ENCODE measurements around the gene WIPF3. TPM values are rescaled to one million over a fixed set of nuclear protein-coding genes. Genes with fewer than 3 reads are reported as not detected.

Gene WIPF3
- total RNA-seq, 1 experiment from 2014 or later, result not detected

GRCh38 chr7:29783671-29784070 lies 22.6 kb upstream of the WIPF3 start:
- H3K4me3 Mint-ChIP-seq (ENCODE audit: unreplicated experiment), result no peak overlapping the region

DNA sequence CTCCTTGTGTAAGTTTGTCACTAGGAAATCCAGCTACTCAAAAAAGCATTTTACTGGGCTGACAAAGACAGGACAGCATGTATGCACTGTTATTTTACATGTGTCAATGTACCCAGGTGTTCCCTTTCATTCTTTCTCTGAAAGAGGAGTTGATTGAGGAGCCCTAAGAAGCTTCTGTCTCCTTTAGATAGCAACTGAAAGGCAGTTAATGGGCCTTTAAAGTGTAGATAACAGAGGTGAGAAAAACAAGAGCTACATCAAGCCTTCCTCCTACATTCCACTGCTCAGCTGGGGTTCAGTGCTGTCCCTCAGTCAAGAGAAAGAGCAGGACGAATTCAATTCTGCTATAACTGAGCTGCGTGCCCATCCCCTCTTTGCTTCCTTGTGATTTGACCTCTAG lies 12.8 kb upstream of the WIPF3 start:
- Mint-ChIP-seq H3K36me3 (ENCODE audit: insufficient read depth, unreplicated experiment) (no peaks in the 10 kb centered on the region), H3K27me3 (ENCODE audit: insufficient read depth, unreplicated experiment) (peaks cover 24% of the 10 kb centered on the region), H3K27ac (ENCODE audit: low read depth, unreplicated experiment) (no peak overlapping the region), H3K9me3 (ENCODE audit: unreplicated experiment) (no peaks in the 10 kb centered on the region), H3K4me1 (ENCODE audit: insufficient read depth, unreplicated experiment) (no peaks in the 10 kb centered on the region), H3K4me3 (ENCODE audit: unreplicated experiment) (no peak overlapping the region)
- CTCF ChIA-PET, result interaction anchor here (0.9 kb wide), 1 partner anchor 270 kb away, joined by 3 read pairs; no protein-coding TSS in a partner anchor
- BruUV-seq (replicated peaks), result no TSS peak
- TF ChIP-seq CTCF (IDR thresholded peaks at IDR 0.05; ENCODE audit: unreplicated experiment), result no peak
- intact Hi-C loops (cut with micrococcal nuclease), result no loop called here
- POLR2A ChIA-PET, result no interaction called here
- DNase-seq (ENCODE audit: unreplicated experiment), result no peak

More at GRCh38 chr7:29783671-29784070, 22.6 kb upstream of the WIPF3 start:
- Mint-ChIP-seq H3K27me3 (ENCODE audit: insufficient read depth, unreplicated experiment) (peaks cover 39% of the 10 kb centered on the region), H3K4me1 (ENCODE audit: insufficient read depth, unreplicated experiment) (no peaks in the 10 kb centered on the region), H3K27ac (ENCODE audit: low read depth, unreplicated experiment) (no peak overlapping the region), H3K9me3 (ENCODE audit: unreplicated experiment) (no peaks in the 10 kb centered on the region), H3K36me3 (ENCODE audit: insufficient read depth, unreplicated experiment) (no peaks in the 10 kb centered on the region)
- no peak for DNase-seq (ENCODE audit: unreplicated experiment)
- BruUV-seq (replicated peaks), result no TSS peak
- CTCF ChIA-PET, result interaction anchor here (0.6 to 0.7 kb wide), 2 partner anchors 262 to 916 kb away, joined by 3 read pairs; no protein-coding TSS in a partner anchor
- no peak for TF ChIP-seq CTCF (IDR thresholded peaks at IDR 0.05; ENCODE audit: unreplicated experiment)
- POLR2A ChIA-PET, result no interaction called here
- intact Hi-C loops (cut with micrococcal nuclease), result no loop called here

- no peak overlapping the region for H3K27ac Mint-ChIP-seq (ENCODE audit: low read depth, unreplicated experiment)
- ChIA-PET CTCF (no interaction called here), POLR2A (interaction anchor here (0.6 kb wide), 1 partner anchor 47 kb away, joined by 3 read pairs; no protein-coding TSS in a partner anchor)
- no peak overlapping the region for H3K4me3 Mint-ChIP-seq (ENCODE audit: unreplicated experiment)
- H3K9me3 Mint-ChIP-seq (ENCODE audit: unreplicated experiment), result no peaks in the 10 kb centered on the region
- intact Hi-C loops (cut with micrococcal nuclease), result no loop called here
- no peaks in the 10 kb centered on the region for H3K4me1 Mint-ChIP-seq (ENCODE audit: insufficient read depth, unreplicated experiment)
- no peak for TF ChIP-seq CTCF (IDR thresholded peaks at IDR 0.05; ENCODE audit: unreplicated experiment)
- peaks cover 39% of the 10 kb centered on the region for H3K27me3 Mint-ChIP-seq (ENCODE audit: insufficient read depth, unreplicated experiment)
- BruUV-seq (replicated peaks), result no TSS peak
- no peaks in the 10 kb centered on the region for H3K36me3 Mint-ChIP-seq (ENCODE audit: insufficient read depth, unreplicated experiment)
- DNase-seq (ENCODE audit: unreplicated experiment), result no peak
Measured at GRCh38 chr7:29794959-29795629, 11.2 kb upstream of the WIPF3 start.

- DNase-seq (ENCODE audit: unreplicated experiment), result no peak
- no peaks in the 10 kb centered on the region for H3K4me1 Mint-ChIP-seq (ENCODE audit: insufficient read depth, unreplicated experiment)
- POLR2A ChIA-PET, result interaction anchor here (0.6 kb wide), 1 partner anchor 48 kb away, joined by 3 read pairs; no protein-coding TSS in a partner anchor
- H3K4me3 Mint-ChIP-seq (ENCODE audit: unreplicated experiment), result no peak overlapping the region
- TF ChIP-seq CTCF (IDR thresholded peaks at IDR 0.05; ENCODE audit: unreplicated experiment), result no peak
- intact Hi-C loops (cut with micrococcal nuclease), result no loop called here
- no TSS peak for BruUV-seq (replicated peaks)
- H3K27me3 Mint-ChIP-seq (ENCODE audit: insufficient read depth, unreplicated experiment), result peaks cover 44% of the 10 kb centered on the region
- CTCF ChIA-PET, result interaction anchor here (0.6 to 1.0 kb wide), 2 partner anchors 126 to 880 kb away, joined by 3 to 4 read pairs; no protein-coding TSS in a partner anchor
- H3K36me3 Mint-ChIP-seq (ENCODE audit: insufficient read depth, unreplicated experiment), result no peaks in the 10 kb centered on the region
- H3K9me3 Mint-ChIP-seq (ENCODE audit: unreplicated experiment), result no peaks in the 10 kb centered on the region
- no peak overlapping the region for H3K27ac Mint-ChIP-seq (ENCODE audit: low read depth, unreplicated experiment)
Measured at GRCh38 chr7:29795696-29796580, 10.4 kb upstream of the WIPF3 start.

All from MCF 10A (cell line).